B cell (primary cell): ENCODE measurements around the gene EGLN3. TPM values are rescaled to one million over a fixed set of nuclear protein-coding genes. Genes with fewer than 3 reads are reported as not detected.

Source experiments
- ATAC-seq: fragments of 200-7000 bp; cut with Tn5 transposase; one replicate; pipeline ENCODE4 v1.10.0; 2021; ENCODE audit warnings: low read depth, mild to moderate bottlenecking, moderate number of reproducible peaks, moderate library complexity
- CTCF ChIA-PET: fragments of 350-600 bp; sonication (Branson Sonifier 250); formaldehyde crosslinking; loops from one replicate; lab custom pipeline; 2021; ENCODE audit warnings: antibody characterized with exemption, inconsistent platforms; lab: Charles Lee
- POLR2A ChIA-PET: fragments of 350-600 bp; sonication (Branson Sonifier 250); formaldehyde crosslinking; loops from one replicate; lab custom pipeline; 2021; ENCODE audit warnings: antibody characterized with exemption; lab: Charles Lee
- DNase-seq: peaks from one replicate; pipeline ENCODE4 v3.0.0; 2013
- H2AFZ ChIP-seq: 2 replicates; pipeline ENCODE4 v1.6.1; 2012; ENCODE audit warnings: mild to moderate bottlenecking, low read depth, low read length; ENCODE audit not compliant: insufficient read depth, poor library complexity, severe bottlenecking
- H3K27ac ChIP-seq, 2 donors: 1 replicate in 1 of 2; 2 replicates in 1 of 2; pipeline ENCODE4 v1.5.1; 2012 to 2013; ENCODE audit warnings: low read length in 2 of 2, mild to moderate bottlenecking in 2 of 2, moderate library complexity in 1 of 2
- H3K27me3 ChIP-seq, 4 experiments: fragments of 200-600 bp in 1 of 4; sonication (generic) in 1 of 4; replicated peaks in 1 of 4; 1 replicate in 2 of 4; 2 replicates in 2 of 4; pipeline versions ENCODE4 v1.6.1 to v1.7.0; 2013 to 2016; ENCODE audit warnings: low read length in 3 of 4, mild to moderate bottlenecking in 2 of 4, mixed read lengths in 1 of 4, moderate library complexity in 1 of 4; ENCODE audit not compliant: insufficient read depth in 4 of 4, control insufficient read depth in 3 of 4; ENCODE audit errors: control extremely low read depth in 1 of 4
- H3K36me3 ChIP-seq, 2 experiments: replicated peaks in 1 of 2; 1 replicate in 1 of 2; 2 replicates in 1 of 2; pipeline versions ENCODE4 v1.6.1 to v1.7.1; 2013; ENCODE audit warnings: low read length in 1 of 2; ENCODE audit not compliant: insufficient read depth in 2 of 2, control insufficient read depth in 1 of 2; ENCODE audit errors: control extremely low read depth in 1 of 2, extremely low read depth in 1 of 2
- H3K4me1 ChIP-seq, 2 donors: fragments of 200-600 bp in 1 of 2; sonication (generic) in 1 of 2; 1 replicate in 1 of 2; 2 replicates in 1 of 2; pipeline versions ENCODE4 v1.5.1 to v1.6.1; 2013 to 2017; ENCODE audit warnings: low read length in 2 of 2; ENCODE audit not compliant: control insufficient read depth in 2 of 2, insufficient read depth in 2 of 2
- H3K4me2 ChIP-seq: replicated peaks from 2 replicates; pipeline ENCODE3; 2012; ENCODE audit warnings: mild to moderate bottlenecking, low read depth, low read length; ENCODE audit not compliant: poor library complexity, severe bottlenecking
- H3K4me3 ChIP-seq, 5 experiments: fragments of 200-600 bp in 1 of 5; sonication (generic) in 1 of 5; 1 replicate in 3 of 5; 2 replicates in 2 of 5; pipeline versions ENCODE4 v1.5.1 to v1.7.0; 2011 to 2016; ENCODE audit warnings: low read length in 4 of 5, mild to moderate bottlenecking in 4 of 5, low read depth in 2 of 5, control low read depth in 1 of 5, moderate library complexity in 1 of 5; ENCODE audit not compliant: insufficient read depth in 1 of 5; ENCODE audit errors: control extremely low read depth in 1 of 5, extremely low read depth in 1 of 5
- H3K79me2 ChIP-seq: fragments of 200-600 bp; sonication (generic); one replicate; pipeline ENCODE4 v1.6.0; 2016; ENCODE audit warnings: low read length; ENCODE audit not compliant: control insufficient read depth, insufficient read depth
- H3K9ac ChIP-seq: fragments of 200-600 bp; sonication (generic); 2 replicates; pipeline ENCODE4 v1.6.1; 2017; ENCODE audit warnings: mild to moderate bottlenecking, low read length, moderate library complexity
- H3K9me3 ChIP-seq, 3 donors: one replicate each; pipeline versions ENCODE4 v1.6.1 to v1.7.1; 2013; ENCODE audit warnings: low read length in 2 of 3; ENCODE audit not compliant: control insufficient read depth in 2 of 3, insufficient read depth in 1 of 3; ENCODE audit errors: control extremely low read depth in 1 of 3
- H4K20me1 ChIP-seq: 2 replicates; pipeline ENCODE4 v1.6.0; 2012; ENCODE audit warnings: mild to moderate bottlenecking, low read length; ENCODE audit not compliant: insufficient read depth, control insufficient read depth, poor library complexity, severe bottlenecking
- H3K27ac Mint-ChIP-seq: one replicate; pipeline ENCODE4 v1.8.0; 2021; ENCODE audit warnings: mixed read lengths
- H3K27me3 Mint-ChIP-seq: one replicate; pipeline ENCODE4 v1.8.0; 2021; ENCODE audit warnings: mixed read lengths
- H3K4me1 Mint-ChIP-seq: one replicate; pipeline ENCODE4 v1.8.0; 2021; ENCODE audit warnings: mixed read lengths
- H3K4me3 Mint-ChIP-seq: one replicate; pipeline ENCODE4 v1.8.0; 2021; ENCODE audit warnings: mixed read lengths
- H3K9me3 Mint-ChIP-seq: one replicate; pipeline ENCODE4 v1.8.0; 2022; ENCODE audit warnings: mixed read lengths; ENCODE audit not compliant: insufficient read depth
- EZH2 ChIP-seq: IDR thresholded peaks from 2 replicates; pipeline ENCODE4 v1.6.1; 2012; ENCODE audit warnings: borderline replicate concordance, low read depth, mild to moderate bottlenecking, moderate library complexity, low read length; ENCODE audit not compliant: insufficient read depth, poor library complexity, severe bottlenecking
- WGBS: methylation state at CpG from one replicate; pipeline ENCODE4 v1.1.5; 2013; ENCODE audit warnings: missing lambda C conversion rate; ENCODE audit not compliant: insufficient coverage; 5-methylcytosine and 5-hydroxymethylcytosine counted together
- intact Hi-C: fragments of 100-400 bp; cut with micrococcal nuclease; formaldehyde crosslinking; loops from one replicate; pipeline ENCODE4 v1.10.0; 2022
- polyA plus RNA-seq: library from polyadenylated mRNA; depleted of rRNA; stranded (reverse); fragments of >200 nt; gene quantifications from 2 replicates; pipeline ENCODE4 v1.2.3, GENCODE V29; 2012
- total RNA-seq, 2 donors: library from RNA; stranded (reverse); fragments of 120-200 nt in 1 of 2; gene quantifications; 1 replicate in 1 of 2; 2 replicates in 1 of 2; pipeline versions ENCODE4 v1.2.3 to v1.2.4, GENCODE V29; 2013 to 2022
- TF ChIP-seq, protein P1 (sequence below): fragments of 200-600 bp; IDR thresholded peaks from one replicate; pipeline ENCODE4 v1.8.0; 2022; ENCODE audit warnings: antibody characterized with exemption, mild to moderate bottlenecking

Gene EGLN3
- total and polyA plus RNA-seq, 2 donors (not counting 1 experiment from before 2014, with no cell fraction given): 0.69 to 1.7 TPM

DNA sequence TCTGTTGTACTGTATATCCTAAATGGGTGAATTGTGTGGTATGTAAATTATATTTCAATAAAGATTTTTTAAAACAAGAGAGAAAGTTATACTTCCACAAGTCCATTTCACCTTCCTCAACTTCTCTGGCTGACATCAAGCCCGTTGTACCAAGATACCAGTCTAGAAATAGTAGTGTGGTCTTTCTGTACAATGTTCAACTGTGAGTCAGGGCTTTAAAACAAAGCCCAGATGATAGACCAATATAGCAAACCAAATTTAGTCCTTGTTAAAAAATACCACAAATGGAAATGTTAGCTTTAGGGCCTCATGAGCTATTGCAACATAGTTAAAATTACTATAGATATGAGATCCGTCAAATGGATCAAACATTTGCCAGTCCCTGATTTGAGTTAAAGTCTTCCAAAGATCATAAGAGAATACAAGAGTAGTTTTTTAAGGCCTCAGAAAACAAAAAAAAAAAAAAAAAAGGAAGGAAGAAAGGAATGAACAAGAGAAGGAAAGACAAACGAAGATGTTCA is 49.0 kb upstream of the EGLN3 start:
- ATAC-seq: no peak
- Histone ChIP-seq H3K27me3 (no peaks in the 10 kb centered on the region), H3K79me2 (no peaks in the 10 kb centered on the region), H3K4me1 (no peaks in the 10 kb centered on the region), H3K4me3 (no peak overlapping the region), H3K4me2 (no peak overlapping the region), H4K20me1 (no peaks in the 10 kb centered on the region), H3K36me3 (no peaks in the 10 kb centered on the region), H2AFZ (no peak overlapping the region), H3K9ac (no peak overlapping the region), H3K9me3 (peaks cover 0 to 2% (median 0%) of the 10 kb centered on the region in 3 donors), H3K27ac (no peak overlapping the region)
- H3K9me3 Mint-ChIP-seq: no peaks in the 10 kb centered on the region
- no CpG with 5 or more reads among the region's 3 CpGs for WGBS
- H3K27me3 Mint-ChIP-seq: peaks cover 4% of the 10 kb centered on the region
- no peak overlapping the region for H3K27ac Mint-ChIP-seq
- ChIA-PET CTCF (no interaction called here), POLR2A (no interaction called here)
- no peak for TF ChIP-seq EZH2
- TF ChIP-seq, protein P1, sequence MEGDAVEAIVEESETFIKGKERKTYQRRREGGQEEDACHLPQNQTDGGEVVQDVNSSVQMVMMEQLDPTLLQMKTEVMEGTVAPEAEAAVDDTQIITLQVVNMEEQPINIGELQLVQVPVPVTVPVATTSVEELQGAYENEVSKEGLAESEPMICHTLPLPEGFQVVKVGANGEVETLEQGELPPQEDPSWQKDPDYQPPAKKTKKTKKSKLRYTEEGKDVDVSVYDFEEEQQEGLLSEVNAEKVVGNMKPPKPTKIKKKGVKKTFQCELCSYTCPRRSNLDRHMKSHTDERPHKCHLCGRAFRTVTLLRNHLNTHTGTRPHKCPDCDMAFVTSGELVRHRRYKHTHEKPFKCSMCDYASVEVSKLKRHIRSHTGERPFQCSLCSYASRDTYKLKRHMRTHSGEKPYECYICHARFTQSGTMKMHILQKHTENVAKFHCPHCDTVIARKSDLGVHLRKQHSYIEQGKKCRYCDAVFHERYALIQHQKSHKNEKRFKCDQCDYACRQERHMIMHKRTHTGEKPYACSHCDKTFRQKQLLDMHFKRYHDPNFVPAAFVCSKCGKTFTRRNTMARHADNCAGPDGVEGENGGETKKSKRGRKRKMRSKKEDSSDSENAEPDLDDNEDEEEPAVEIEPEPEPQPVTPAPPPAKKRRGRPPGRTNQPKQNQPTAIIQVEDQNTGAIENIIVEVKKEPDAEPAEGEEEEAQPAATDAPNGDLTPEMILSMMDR: no peak
- intact Hi-C loops: no loop called here
- H3K4me1 Mint-ChIP-seq: no peaks in the 10 kb centered on the region
- DNase-seq: no peak
- no peak overlapping the region for H3K4me3 Mint-ChIP-seq

DNA sequence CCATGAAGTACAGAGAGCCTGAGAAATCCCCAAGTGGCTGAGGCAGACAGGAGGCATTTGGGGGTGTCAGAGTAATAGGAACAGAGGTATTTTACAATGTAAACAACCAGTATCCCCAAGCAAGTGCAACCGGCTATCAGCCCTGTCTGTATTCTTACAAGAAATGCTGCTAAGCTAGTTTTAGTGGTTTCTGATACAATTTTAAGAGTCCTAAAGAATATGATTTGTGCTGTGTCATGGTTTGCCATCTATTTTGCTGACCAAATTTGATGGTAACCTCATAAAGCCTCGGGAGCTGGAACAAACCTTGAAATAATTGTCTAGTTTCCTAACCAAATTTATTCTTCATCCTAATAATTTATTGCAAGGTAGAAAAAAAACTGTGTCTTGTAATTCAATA is 46.7 kb upstream of the EGLN3 start:
- H3K4me2 ChIP-seq: no peak overlapping the region
- H3K79me2 ChIP-seq: no peaks in the 10 kb centered on the region
- H3K9ac ChIP-seq: no peak overlapping the region
- peaks cover 0 to 2% (median 0%) of the 10 kb centered on the region in 3 donors for H3K9me3 ChIP-seq
- H3K27ac ChIP-seq: no peak overlapping the region
- no peak overlapping the region for H3K4me3 ChIP-seq
- intact Hi-C loops: no loop called here
- no peaks in the 10 kb centered on the region for H3K4me1 ChIP-seq
- ATAC-seq (no peak), DNase-seq (no peak)
- Mint-ChIP-seq H3K27me3 (peaks cover 4% of the 10 kb centered on the region), H3K4me1 (no peaks in the 10 kb centered on the region), H3K4me3 (no peak overlapping the region), H3K27ac (no peak overlapping the region), H3K9me3 (no peaks in the 10 kb centered on the region)
- H4K20me1 ChIP-seq: no peaks in the 10 kb centered on the region
- POLR2A ChIA-PET: no interaction called here
- 100% methylated on average over 1 of the region's 2 CpGs for WGBS
- CTCF ChIA-PET: no interaction called here
- no peaks in the 10 kb centered on the region for H3K36me3 ChIP-seq
- no peak overlapping the region for H2AFZ ChIP-seq
- TF ChIP-seq EZH2: no peak
- TF ChIP-seq, protein P1: no peak
- peaks cover 0 to 4% (median 0%) of the 10 kb centered on the region in 4 experiments for H3K27me3 ChIP-seq
